NCI-H526 treated with DMSO at 0.1 percent for 48 hours (cell line): ENCODE results near the gene NRXN2.

Source experiments
- DNase-seq: peaks from one replicate; lab custom pipeline; 2025; lab: John Stamatoyannopoulos, UW

The NRXN2 gene

GRCh38 chr11:64759131-64759721, 36.2 kb upstream of the NRXN2 start:
- no peak for DNase-seq

- no peak for DNase-seq
Observed at GRCh38 chr11:64758330-64759079, 35.5 kb upstream of the NRXN2 start.

- no peak for DNase-seq
Observed at GRCh38 chr11:64757549-64758329, 34.7 kb upstream of the NRXN2 start.

- DNase-seq, result no peak
Observed at GRCh38 chr11:64755681-64756361, 32.8 kb upstream of the NRXN2 start.

DNA sequence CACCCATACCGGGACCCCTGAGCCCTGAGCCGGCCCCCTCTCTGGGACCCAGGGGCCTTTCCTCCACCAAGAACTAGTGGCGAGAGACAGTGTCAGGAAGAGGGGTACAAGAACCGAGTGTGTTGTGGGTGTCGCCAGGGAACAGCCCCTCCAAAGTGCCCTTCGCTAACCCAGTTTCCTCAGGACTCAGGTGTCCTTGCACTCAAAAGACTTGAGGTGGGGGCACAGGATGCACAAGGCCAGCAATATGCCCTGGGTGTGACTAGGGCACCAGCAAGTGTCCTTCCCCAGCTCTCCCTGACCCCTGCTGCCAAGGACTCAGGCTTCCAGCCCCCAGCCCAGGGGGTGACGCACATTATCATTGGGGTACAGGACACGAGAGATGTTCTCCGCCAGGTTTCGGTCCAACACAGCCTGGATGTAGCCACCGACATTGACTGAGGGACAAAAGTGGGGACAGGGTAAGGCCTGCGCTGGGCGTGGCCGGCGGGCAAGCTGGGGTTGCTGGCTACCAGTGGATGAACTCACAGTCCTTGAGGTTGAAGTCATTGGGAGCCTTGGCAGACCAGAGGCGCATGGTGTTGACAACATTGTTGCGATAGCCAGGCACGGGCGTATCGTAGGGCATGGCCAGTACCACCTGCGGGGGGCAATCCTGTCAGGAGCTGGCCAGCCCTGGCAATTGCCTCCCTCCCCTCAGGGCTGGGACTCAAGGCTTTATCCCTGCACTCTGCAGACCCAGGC, 32.1 kb upstream of the NRXN2 start:
- DNase-seq, result no peak

DNA sequence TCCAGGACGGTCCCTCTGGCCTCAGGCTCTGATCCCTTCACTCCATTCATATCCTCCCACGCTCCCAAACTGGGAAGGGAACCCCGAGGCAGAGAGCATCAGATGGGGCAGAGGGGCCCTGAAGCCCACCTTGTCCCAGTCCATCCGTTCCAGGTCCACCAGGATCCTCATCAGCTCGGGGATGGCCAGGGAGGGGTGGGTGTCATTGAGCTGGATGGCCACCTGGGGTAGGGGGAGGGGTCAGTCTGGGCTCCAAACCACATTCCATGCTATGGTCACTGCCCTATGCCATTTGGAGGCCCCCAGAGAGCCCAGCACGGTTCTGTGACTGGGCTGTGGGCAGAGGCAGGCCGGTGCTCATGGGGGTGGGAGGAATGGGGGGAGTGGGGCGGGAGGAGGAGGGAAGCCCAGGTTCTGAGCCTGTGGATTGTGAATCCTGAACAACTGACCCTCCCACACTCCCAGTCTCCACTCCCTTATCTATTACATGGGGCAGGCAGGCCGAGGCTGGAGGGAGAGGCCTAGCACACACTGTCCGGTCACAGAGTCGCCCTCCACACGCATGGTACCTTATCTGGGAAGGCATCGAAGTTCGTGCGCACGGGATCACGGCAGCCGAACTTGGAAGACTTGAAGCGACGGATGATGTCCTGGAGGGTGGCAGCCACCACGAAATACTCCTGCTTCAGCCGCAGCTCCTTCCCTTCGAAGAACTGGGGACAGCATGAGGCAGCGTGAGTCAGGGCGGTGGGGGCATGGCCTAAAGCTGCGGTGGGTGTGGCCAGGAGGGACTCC, 31.3 kb upstream of the NRXN2 start:
- no peak for DNase-seq

DNA sequence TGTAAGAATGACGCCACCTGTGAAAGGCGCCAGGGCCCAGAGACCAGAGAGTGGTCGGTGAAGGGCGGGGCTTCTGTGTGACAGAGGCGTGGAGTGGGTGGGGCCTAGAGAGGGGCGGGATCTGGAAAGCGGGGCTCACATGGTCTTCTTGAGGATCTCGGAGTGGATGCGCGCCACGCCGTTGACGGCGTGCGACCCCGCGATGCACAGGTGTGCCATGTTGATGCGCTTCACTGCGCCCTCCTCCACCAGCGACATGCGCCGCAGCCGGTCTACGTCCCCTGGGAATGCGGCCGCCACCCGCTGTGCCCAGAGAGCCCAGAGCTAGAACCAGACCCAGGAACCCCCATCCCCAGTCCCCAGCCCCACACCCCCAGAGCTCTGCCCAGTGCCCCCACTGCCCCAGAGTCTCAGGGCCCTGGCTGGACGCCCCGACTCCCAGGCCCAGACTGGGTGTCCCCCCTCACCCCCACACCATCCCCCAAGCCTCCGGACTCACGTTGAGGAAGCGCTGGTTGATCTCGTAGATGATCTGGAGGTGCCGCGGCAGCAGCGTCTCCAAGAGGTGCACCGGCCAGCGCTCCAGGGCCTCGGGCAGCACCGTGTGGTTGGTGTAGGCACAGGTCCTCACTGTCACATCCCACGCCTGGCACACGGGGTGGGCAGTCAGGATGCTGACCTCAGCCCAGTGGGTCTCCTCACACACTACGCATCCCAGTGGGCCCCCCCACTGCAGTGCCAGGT, 30.6 kb upstream of the NRXN2 start:
- DNase-seq, result no peak

DNA sequence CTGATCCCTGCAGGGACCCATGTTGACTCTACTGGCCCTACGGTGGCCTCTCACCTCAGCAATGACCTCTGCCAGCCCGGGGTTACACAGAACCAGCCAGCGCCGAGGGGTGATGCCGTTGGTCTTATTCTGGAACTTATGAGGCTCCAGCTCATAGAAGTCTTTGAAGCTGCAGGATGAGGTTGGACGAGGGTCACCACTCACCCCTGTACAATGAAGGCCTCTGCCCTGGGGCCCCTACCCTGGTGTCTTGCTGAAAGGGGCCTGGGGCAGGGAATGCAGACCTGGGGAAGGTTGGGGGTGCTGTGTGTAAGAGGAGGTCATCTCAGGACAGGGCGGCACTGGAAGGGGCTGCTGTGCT, 30.0 kb upstream of the NRXN2 start:
- DNase-seq, result no peak

DNA sequence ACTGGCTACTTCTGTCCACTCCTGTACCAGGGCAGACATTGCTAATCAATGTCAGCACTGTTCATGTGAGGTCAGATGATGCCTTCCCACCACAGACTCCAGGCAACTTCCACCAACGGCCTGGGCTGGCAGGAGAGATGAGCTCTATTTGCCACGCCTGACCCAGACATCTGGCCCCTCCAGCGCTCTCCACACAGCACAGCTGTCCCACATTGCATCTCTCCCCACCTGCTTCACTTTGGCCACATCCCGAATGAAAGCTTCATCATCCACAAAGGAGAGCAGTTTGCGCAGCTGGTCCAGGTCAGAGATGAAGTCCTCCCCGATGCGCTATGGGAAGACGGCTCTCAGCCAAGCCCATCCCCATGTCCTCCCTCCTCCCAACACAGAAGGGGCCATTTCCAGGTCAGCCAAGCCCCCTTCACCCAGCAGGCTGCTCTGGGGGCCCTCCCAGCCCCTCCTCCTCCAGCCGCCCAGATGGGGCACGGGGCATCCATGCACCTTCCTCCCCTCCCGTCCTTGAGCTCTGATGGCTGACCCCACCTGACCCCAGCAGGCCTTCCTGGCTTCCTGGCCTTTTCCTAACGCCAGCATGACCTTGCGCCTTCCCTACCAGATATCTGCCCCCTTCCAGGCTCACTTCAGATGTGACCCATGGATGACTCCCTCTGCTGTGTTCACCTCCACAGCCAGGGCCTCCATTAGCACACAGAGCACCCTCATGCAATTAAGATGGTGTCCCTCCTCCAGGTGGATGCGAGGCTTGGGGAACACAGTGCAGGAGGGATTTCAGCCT, 29.4 kb upstream of the NRXN2 start:
- DNase-seq, result peak; percentile 19

- DNase-seq, result no peak
Observed at GRCh38 chr11:64751580-64751979, 28.6 kb upstream of the NRXN2 start.

- DNase-seq, result no peak
Observed at GRCh38 chr11:64751136-64751535, 28.1 kb upstream of the NRXN2 start.

- DNase-seq, result no peak
Observed at GRCh38 chr11:64750361-64751054, 27.5 kb upstream of the NRXN2 start.

DNA sequence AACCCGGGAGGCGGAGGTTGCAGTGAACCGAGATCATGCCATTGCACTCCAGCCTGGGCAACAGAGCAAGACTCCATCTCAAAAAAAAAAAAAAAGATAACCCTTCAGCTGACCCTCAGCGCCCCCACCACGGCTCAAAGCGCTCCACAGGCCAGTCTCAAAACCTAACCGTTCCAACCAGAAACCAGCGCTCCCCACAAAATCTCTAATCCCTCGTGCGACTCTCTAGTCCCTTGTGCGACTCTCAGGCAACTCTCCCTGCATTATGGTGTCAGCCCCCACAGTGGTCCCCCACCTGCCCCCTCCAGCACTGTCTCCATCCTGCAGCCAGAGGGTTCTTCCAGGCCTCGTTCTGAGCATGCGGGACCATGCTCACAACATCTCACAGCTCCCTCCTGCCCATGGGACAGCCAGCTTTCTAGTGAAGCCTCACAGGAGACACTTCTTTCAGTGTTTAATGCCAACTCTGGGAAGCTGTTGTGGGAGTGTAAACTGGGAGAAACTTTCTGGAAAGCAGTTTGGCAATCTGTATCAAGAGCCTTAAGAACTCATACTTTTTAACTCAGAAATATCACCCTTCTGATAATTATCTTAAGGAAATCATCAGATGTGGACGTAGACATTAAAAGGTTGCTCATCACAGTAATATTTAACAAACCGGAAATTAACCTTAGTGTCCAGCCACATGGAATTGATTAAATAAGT, 25.1 kb upstream of the NRXN2 start:
- DNase-seq, result no peak

DNA sequence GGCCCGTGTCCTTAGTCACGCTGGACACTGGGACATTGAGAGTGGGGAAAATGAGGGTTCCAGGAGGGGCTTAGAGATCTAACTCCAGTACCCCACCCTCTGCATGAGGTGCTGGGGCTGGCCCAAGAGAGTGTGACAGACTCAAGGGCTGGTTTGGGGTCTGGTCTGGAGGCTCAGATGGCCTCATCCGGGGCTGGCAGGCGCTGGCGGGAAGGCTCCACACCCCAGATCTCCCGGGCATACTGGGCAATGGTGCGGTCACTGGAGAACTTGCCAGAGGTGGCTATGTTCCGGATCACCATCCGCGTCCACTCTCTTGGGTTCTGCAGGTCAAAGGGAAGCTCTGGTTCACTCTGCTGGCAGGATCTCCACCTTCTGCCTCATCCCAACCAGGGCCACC, 23.5 kb upstream of the NRXN2 start:
- no peak for DNase-seq

GRCh38 chr11:64745521-64746328, 22.7 kb upstream of the NRXN2 start:
- DNase-seq, result no peak

DNA sequence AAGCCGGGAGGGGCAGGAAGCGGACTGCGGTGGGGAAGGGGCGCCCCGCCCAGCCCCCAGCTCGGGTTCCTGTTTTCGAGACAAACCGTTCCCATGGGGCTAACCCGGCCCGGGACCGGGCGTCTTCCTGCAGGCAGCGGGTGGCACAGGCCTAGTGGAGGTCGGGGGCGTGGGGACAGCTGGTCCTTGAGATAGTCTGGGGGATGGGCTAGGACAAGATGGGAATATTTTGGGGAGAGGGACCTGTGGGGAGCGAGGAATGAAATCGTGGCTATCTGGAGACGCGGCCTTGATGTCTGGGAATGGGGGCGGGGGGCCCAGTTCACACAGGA, 22.2 kb upstream of the NRXN2 start:
- DNase-seq, result no peak

- no peak for DNase-seq
Observed at GRCh38 chr11:64744544-64745188, 21.7 kb upstream of the NRXN2 start.
